T-helper 9 cell (primary cell): ENCODE data around the gene ZSCAN5B.

Experiments
- DNase-seq: peaks from one replicate; pipeline ENCODE4 v3.0.0-alpha.2; 2020

Gene ZSCAN5B

DNA sequence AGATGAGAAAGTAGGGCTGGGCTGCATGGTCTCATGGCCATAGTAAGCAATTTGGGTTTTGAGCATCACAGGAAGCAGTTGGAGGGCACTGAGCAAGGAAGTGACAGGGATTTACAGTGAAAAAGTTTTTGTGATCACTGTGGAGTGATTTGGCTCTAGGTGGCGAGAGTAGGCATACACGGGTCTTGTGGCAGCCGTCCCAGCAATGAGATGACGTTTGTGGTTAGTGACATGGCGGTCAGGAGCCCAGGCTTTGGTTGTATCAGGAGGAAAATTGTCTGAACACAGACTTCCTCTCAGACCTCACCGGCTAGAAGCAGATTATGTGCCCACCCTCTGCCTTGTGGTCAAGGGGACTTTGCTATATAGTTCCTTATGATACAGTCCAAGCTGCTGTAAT lies 53.2 kb downstream of the ZSCAN5B start:
- DNase-seq: no peak

DNA sequence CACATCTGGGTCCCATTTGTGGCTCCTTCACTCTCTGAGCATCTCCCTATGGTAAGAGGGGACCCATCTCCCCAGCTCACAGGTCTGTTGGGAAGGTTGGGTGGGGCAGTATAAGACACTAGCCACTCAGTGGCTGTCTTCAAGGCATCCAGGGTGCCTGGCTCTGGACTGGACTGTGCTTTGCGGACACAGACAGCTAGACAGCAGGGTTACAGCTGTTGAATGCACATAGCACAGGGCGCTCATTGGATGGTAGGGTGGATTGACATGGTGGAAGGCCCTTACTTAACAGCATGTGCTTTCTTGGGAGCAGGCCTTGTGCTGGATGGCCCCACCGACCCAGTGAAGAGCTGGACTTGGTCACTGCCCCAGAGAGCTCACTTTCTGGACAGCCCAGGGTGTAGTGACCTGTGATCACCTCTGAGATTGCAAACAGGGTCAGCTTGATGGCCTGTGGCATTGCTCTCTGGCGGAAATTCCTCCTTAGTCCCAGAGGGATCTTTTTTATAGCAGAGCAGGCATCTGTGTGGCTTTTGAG lies 54.6 kb downstream of the ZSCAN5B start:
- DNase-seq: no peak

DNA sequence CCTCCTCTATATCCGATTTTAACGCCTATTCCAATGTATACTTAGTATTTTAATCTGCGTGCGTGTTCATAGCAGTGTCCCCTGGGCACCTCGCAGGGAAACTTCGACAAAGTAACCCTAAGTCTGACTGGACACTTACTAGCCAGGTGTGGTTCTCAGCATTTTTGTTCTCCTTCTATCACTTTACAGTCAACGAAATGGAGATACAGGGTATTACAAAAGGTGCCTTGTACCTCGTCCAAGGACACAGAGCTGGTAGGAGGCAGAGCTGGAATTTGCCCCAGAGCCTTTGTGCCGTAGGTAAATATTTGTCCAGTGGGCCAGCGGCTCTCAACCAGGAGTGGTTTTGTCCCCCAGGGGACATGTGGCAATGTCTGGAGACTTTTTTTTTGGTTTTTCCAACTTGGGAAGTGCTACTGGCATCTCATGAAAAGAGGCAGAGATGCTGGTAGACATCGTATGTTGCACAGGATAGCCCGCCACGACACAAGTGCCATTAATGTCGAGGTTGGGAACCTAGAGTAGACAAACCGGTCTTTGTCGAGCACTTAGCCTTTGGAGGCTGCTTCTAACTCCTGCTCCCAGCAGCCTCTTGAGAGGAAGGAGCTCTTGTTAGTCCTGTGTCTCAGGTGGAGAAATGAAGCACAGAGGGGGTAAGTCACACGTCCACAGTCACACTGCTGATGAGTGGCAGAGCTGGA lies 55.3 kb downstream of the ZSCAN5B start:
- DNase-seq: no peak

- no peak for DNase-seq
Observed at GRCh38 chr19:56141417-56141993, 56.1 kb downstream of the ZSCAN5B start.

- peak; percentile 99 for DNase-seq
Observed at GRCh38 chr19:56140583-56141416, 56.8 kb downstream of the ZSCAN5B start, which contains the start of gene ZNF444. Gene ZNF444 (plus strand): TSS chr19:56141287. CDS start chr19:56146912, 5,625 bp downstream.

- no peak for DNase-seq
Observed at GRCh38 chr19:56139847-56140582, 57.6 kb downstream of the ZSCAN5B start.
